ENCODE measurements around the gene SELENOO.

The SELENOO gene

GRCh38 chr22:50173311-50173982, 27.4 kb upstream of the SELENOO start:
- H3K18ac ChIP-seq (ENCODE audit: low read length), result no peak overlapping the region
- WGBS, 2 donors (ENCODE audit: extremely low coverage in 2 of 2, insufficient read length in 2 of 2, insufficient replicate concordance in 1 of 2), result no CpG with 5 or more reads among the region's 26 CpGs
- H4K8ac ChIP-seq (ENCODE audit: low read depth, low read length), result no peak overlapping the region
- H2AK5ac ChIP-seq (ENCODE audit: low read depth, low read length), result peak overlapping the region; percentile 75
- no peak overlapping the region for H3K14ac ChIP-seq (ENCODE audit: low read length)
- H3K36me3 ChIP-seq (replicated peaks in 1 of 2; ENCODE audit: control insufficient read depth in 2 of 2, insufficient read depth in 2 of 2, low read length in 2 of 2), result no peaks in the 10 kb centered on the region
- no peak overlapping the region for H2BK15ac ChIP-seq (ENCODE audit: low read length)
- no peak overlapping the region for H3K23ac ChIP-seq (ENCODE audit: low read depth, low read length, poor library complexity)
- no peak overlapping the region for H3K4ac ChIP-seq (ENCODE audit: low read length)
- H2BK12ac ChIP-seq (ENCODE audit: low read length), result no peak overlapping the region
- peaks cover 0 to 5% of the 10 kb centered on the region in 2 donors for H3K9me3 ChIP-seq (replicated peaks in 1 of 2; ENCODE audit: control insufficient read depth in 2 of 2, insufficient read depth in 1 of 2, low read depth in 1 of 2, low read length in 2 of 2)
- H4K91ac ChIP-seq (ENCODE audit: low read depth, low read length, poor library complexity), result no peak overlapping the region
- H2AFZ ChIP-seq (ENCODE audit: low read length), result no peak overlapping the region
- H2BK5ac ChIP-seq (ENCODE audit: low read length), result no peak overlapping the region
- DNase-seq (ENCODE audit: low spot score), result no peak
- peaks cover 0 to 2% of the 10 kb centered on the region in 2 donors for H3K4me1 ChIP-seq (ENCODE audit: control insufficient read depth in 2 of 2, insufficient read depth in 1 of 2, low read depth in 1 of 2, low read length in 2 of 2)
- H3K79me1 ChIP-seq (ENCODE audit: low read depth, low read length), result peaks cover 4% of the 10 kb centered on the region
- H3K27ac ChIP-seq (replicated peaks; ENCODE audit: low read length), result no peak overlapping the region
- no peak overlapping the region for H3K9ac ChIP-seq (ENCODE audit: low read depth, low read length, poor library complexity)
- no peak overlapping the region for H3K4me3 ChIP-seq (ENCODE audit: low read length in 2 of 2)
- H3K4me2 ChIP-seq (ENCODE audit: insufficient read depth, low read length, poor library complexity, severe bottlenecking), result no peak overlapping the region
- no peak overlapping the region for H2BK120ac ChIP-seq (ENCODE audit: low read depth, low read length)
- peaks cover 0 to 55% (median 24%) of the 10 kb centered on the region in 3 experiments for H3K27me3 ChIP-seq (ENCODE audit: control insufficient read depth in 3 of 3, insufficient read depth in 3 of 3, low read depth in 1 of 3, low read length in 3 of 3)

GRCh38 chr22:50173983-50174355, 26.8 kb upstream of the SELENOO start:
- H4K8ac ChIP-seq (ENCODE audit: low read depth, low read length), result no peak overlapping the region
- no peak overlapping the region for H3K18ac ChIP-seq (ENCODE audit: low read length)
- peak overlapping the region; percentile 75 for H2AK5ac ChIP-seq (ENCODE audit: low read depth, low read length)
- no peak overlapping the region for H2BK15ac ChIP-seq (ENCODE audit: low read length)
- no peaks in the 10 kb centered on the region for H3K36me3 ChIP-seq (replicated peaks in 1 of 2; ENCODE audit: control insufficient read depth in 2 of 2, insufficient read depth in 2 of 2, low read length in 2 of 2)
- no peak for DNase-seq (ENCODE audit: low spot score)
- no CpG with 5 or more reads among the region's 6 CpGs for WGBS, 2 donors (ENCODE audit: extremely low coverage in 2 of 2, insufficient read length in 2 of 2, insufficient replicate concordance in 1 of 2)
- no peak overlapping the region for H3K4me3 ChIP-seq (ENCODE audit: low read length in 2 of 2)
- H3K4me1 ChIP-seq (ENCODE audit: control insufficient read depth in 2 of 2, insufficient read depth in 1 of 2, low read depth in 1 of 2, low read length in 2 of 2), result peaks cover 0 to 2% of the 10 kb centered on the region in 2 donors
- no peak overlapping the region for H2BK120ac ChIP-seq (ENCODE audit: low read depth, low read length)
- H3K4ac ChIP-seq (ENCODE audit: low read length), result no peak overlapping the region
- no peak overlapping the region for H3K27ac ChIP-seq (replicated peaks; ENCODE audit: low read length)
- H3K14ac ChIP-seq (ENCODE audit: low read length), result no peak overlapping the region
- no peak overlapping the region for H2BK12ac ChIP-seq (ENCODE audit: low read length)
- peak overlapping the region; percentile 39 for H3K23ac ChIP-seq (ENCODE audit: low read depth, low read length, poor library complexity)
- peaks cover 0 to 50% (median 21%) of the 10 kb centered on the region in 3 experiments for H3K27me3 ChIP-seq (ENCODE audit: control insufficient read depth in 3 of 3, insufficient read depth in 3 of 3, low read depth in 1 of 3, low read length in 3 of 3)
- H2BK5ac ChIP-seq (ENCODE audit: low read length), result no peak overlapping the region
- H2AFZ ChIP-seq (ENCODE audit: low read length), result no peak overlapping the region
- peak overlapping the region; percentile 13 for H3K9ac ChIP-seq (ENCODE audit: low read depth, low read length, poor library complexity)
- H4K91ac ChIP-seq (ENCODE audit: low read depth, low read length, poor library complexity), result no peak overlapping the region
- H3K9me3 ChIP-seq (replicated peaks in 1 of 2; ENCODE audit: control insufficient read depth in 2 of 2, insufficient read depth in 1 of 2, low read depth in 1 of 2, low read length in 2 of 2), result peaks cover 0 to 5% of the 10 kb centered on the region in 2 donors
- no peak overlapping the region for H3K4me2 ChIP-seq (ENCODE audit: insufficient read depth, low read length, poor library complexity, severe bottlenecking)
- peaks cover 4% of the 10 kb centered on the region for H3K79me1 ChIP-seq (ENCODE audit: low read depth, low read length)

- Histone ChIP-seq H2BK5ac (ENCODE audit: low read length) (no peak overlapping the region), H3K27ac (replicated peaks; ENCODE audit: low read length) (no peak overlapping the region), H3K18ac (ENCODE audit: low read length) (no peak overlapping the region), H3K9ac (ENCODE audit: low read depth, low read length, poor library complexity) (no peak overlapping the region), H3K4ac (ENCODE audit: low read length) (no peak overlapping the region), H2BK120ac (ENCODE audit: low read depth, low read length) (peak overlapping the region; percentile 54), H2AFZ (ENCODE audit: low read length) (no peak overlapping the region), H3K27me3 (ENCODE audit: control insufficient read depth in 3 of 3, insufficient read depth in 3 of 3, low read depth in 1 of 3, low read length in 3 of 3) (peaks cover 0 to 45% (median 15%) of the 10 kb centered on the region in 3 experiments), H3K79me1 (ENCODE audit: low read depth, low read length) (peaks cover 4% of the 10 kb centered on the region), H3K14ac (ENCODE audit: low read length) (peak overlapping the region; percentile 89), H2BK12ac (ENCODE audit: low read length) (no peak overlapping the region), H3K9me3 (replicated peaks in 1 of 2; ENCODE audit: control insufficient read depth in 2 of 2, insufficient read depth in 1 of 2, low read depth in 1 of 2, low read length in 2 of 2) (peaks cover 0 to 5% of the 10 kb centered on the region in 2 donors), H4K91ac (ENCODE audit: low read depth, low read length, poor library complexity) (no peak overlapping the region), H3K4me2 (ENCODE audit: insufficient read depth, low read length, poor library complexity, severe bottlenecking) (no peak overlapping the region), H3K4me1 (ENCODE audit: control insufficient read depth in 2 of 2, insufficient read depth in 1 of 2, low read depth in 1 of 2, low read length in 2 of 2) (peaks cover 0 to 3% of the 10 kb centered on the region in 2 donors), H2BK15ac (ENCODE audit: low read length) (no peak overlapping the region), H4K8ac (ENCODE audit: low read depth, low read length) (no peak overlapping the region), H2AK5ac (ENCODE audit: low read depth, low read length) (peak overlapping the region; percentile 75), H3K23ac (ENCODE audit: low read depth, low read length, poor library complexity) (no peak overlapping the region), H3K36me3 (replicated peaks in 1 of 2; ENCODE audit: control insufficient read depth in 2 of 2, insufficient read depth in 2 of 2, low read length in 2 of 2) (no peaks in the 10 kb centered on the region), H3K4me3 (ENCODE audit: low read length in 2 of 2) (no peak overlapping the region)
- DNase-seq (ENCODE audit: low spot score), result no peak
- no CpG with 5 or more reads among the region's 27 CpGs for WGBS, 2 donors (ENCODE audit: extremely low coverage in 2 of 2, insufficient read length in 2 of 2, insufficient replicate concordance in 1 of 2)
Measured at GRCh38 chr22:50174382-50175190, 26.2 kb upstream of the SELENOO start.

GRCh38 chr22:50175191-50175461, 25.7 kb upstream of the SELENOO start:
- peak overlapping the region; percentile 89 for H3K14ac ChIP-seq (ENCODE audit: low read length)
- H2BK120ac ChIP-seq (ENCODE audit: low read depth, low read length), result no peak overlapping the region
- H4K8ac ChIP-seq (ENCODE audit: low read depth, low read length), result no peak overlapping the region
- DNase-seq (ENCODE audit: low spot score), result no peak
- H2BK12ac ChIP-seq (ENCODE audit: low read length), result no peak overlapping the region
- H2AFZ ChIP-seq (ENCODE audit: low read length), result no peak overlapping the region
- no peak overlapping the region for H3K4me2 ChIP-seq (ENCODE audit: insufficient read depth, low read length, poor library complexity, severe bottlenecking)
- H3K4ac ChIP-seq (ENCODE audit: low read length), result no peak overlapping the region
- H2BK15ac ChIP-seq (ENCODE audit: low read length), result no peak overlapping the region
- H2AK5ac ChIP-seq (ENCODE audit: low read depth, low read length), result peak overlapping the region; percentile 56
- no peak overlapping the region for H3K27ac ChIP-seq (replicated peaks; ENCODE audit: low read length)
- H3K4me3 ChIP-seq (ENCODE audit: low read length in 2 of 2), result no peak overlapping the region
- peak overlapping the region; percentile 38 for H3K18ac ChIP-seq (ENCODE audit: low read length)
- H3K27me3 ChIP-seq (ENCODE audit: control insufficient read depth in 3 of 3, insufficient read depth in 3 of 3, low read depth in 1 of 3, low read length in 3 of 3), result peaks cover 0 to 45% (median 13%) of the 10 kb centered on the region in 3 experiments
- H3K36me3 ChIP-seq (replicated peaks in 1 of 2; ENCODE audit: control insufficient read depth in 2 of 2, insufficient read depth in 2 of 2, low read length in 2 of 2), result no peaks in the 10 kb centered on the region
- H3K4me1 ChIP-seq (ENCODE audit: control insufficient read depth in 2 of 2, insufficient read depth in 1 of 2, low read depth in 1 of 2, low read length in 2 of 2), result peaks cover 2 to 5% of the 10 kb centered on the region in 2 donors
- H4K91ac ChIP-seq (ENCODE audit: low read depth, low read length, poor library complexity), result no peak overlapping the region
- H3K9ac ChIP-seq (ENCODE audit: low read depth, low read length, poor library complexity), result no peak overlapping the region
- peaks cover 0 to 6% of the 10 kb centered on the region in 2 donors for H3K9me3 ChIP-seq (replicated peaks in 1 of 2; ENCODE audit: control insufficient read depth in 2 of 2, insufficient read depth in 1 of 2, low read depth in 1 of 2, low read length in 2 of 2)
- H2BK5ac ChIP-seq (ENCODE audit: low read length), result no peak overlapping the region
- H3K79me1 ChIP-seq (ENCODE audit: low read depth, low read length), result peaks cover 4% of the 10 kb centered on the region
- H3K23ac ChIP-seq (ENCODE audit: low read depth, low read length, poor library complexity), result no peak overlapping the region
- WGBS, 2 donors (ENCODE audit: extremely low coverage in 2 of 2, insufficient read length in 2 of 2, insufficient replicate concordance in 1 of 2), result no CpG with 5 or more reads among the region's 6 CpGs

All from neuronal stem cell (in vitro differentiated cells).